Upper lobe of right lung (tissue), 1 donor: ENCODE data around the gene ATF6. TPM values are rescaled to one million over a fixed set of nuclear protein-coding genes. Genes with fewer than 3 reads are reported as not detected.

Experiments
- ATAC-seq: fragments of 200-7000 bp; cut with Tn5 transposase; one replicate; pipeline ENCODE4 v1.9.1; 2020; ENCODE audit warnings: mild to moderate bottlenecking, moderate library complexity
- DNase-seq: peaks from one replicate; pipeline ENCODE4 v3.0.0-alpha.2; 2020
- H3K27ac ChIP-seq: fragments of 200-600 bp; one replicate; pipeline ENCODE4 v1.8.0; 2022
- H3K27me3 ChIP-seq: fragments of 200-600 bp; one replicate; pipeline ENCODE4 v1.8.0; 2022; ENCODE audit warnings: mild to moderate bottlenecking
- H3K36me3 ChIP-seq: fragments of 200-600 bp; one replicate; pipeline ENCODE4 v1.8.0; 2022
- H3K4me1 ChIP-seq: fragments of 200-600 bp; one replicate; pipeline ENCODE4 v1.8.0; 2022
- H3K4me3 ChIP-seq: fragments of 200-600 bp; one replicate; pipeline ENCODE4 v1.8.0; 2022; ENCODE audit warnings: mild to moderate bottlenecking
- H3K9me3 ChIP-seq: fragments of 200-600 bp; one replicate; pipeline ENCODE4 v1.8.0; 2022
- intact Hi-C: fragments of 100-400 bp; cut with DNase I; formaldehyde crosslinking; loops from one replicate; pipeline ENCODE4 v1.11.0; 2022
- total RNA-seq: library from RNA; stranded (reverse); fragmentation: NEBNext Ultra II Directional; extraction: Animal tissue kit (Norgen Biotek cat#: 25700); gene quantifications from one replicate; pipeline ENCODE4 v1.2.1, GENCODE V29; 2021
- TF ChIP-seq, protein P1 (sequence below): fragments of 200-600 bp; IDR thresholded peaks from one replicate; pipeline ENCODE4 v1.8.0; 2022; ENCODE audit warnings: antibody characterized with exemption
- donor health status: DM: no; HTN: yes; CAD: no; lungs with severe emphysema.

The ATF6 gene
- total RNA-seq, 1 donor from 2014 or later: 32.0 TPM

DNA sequence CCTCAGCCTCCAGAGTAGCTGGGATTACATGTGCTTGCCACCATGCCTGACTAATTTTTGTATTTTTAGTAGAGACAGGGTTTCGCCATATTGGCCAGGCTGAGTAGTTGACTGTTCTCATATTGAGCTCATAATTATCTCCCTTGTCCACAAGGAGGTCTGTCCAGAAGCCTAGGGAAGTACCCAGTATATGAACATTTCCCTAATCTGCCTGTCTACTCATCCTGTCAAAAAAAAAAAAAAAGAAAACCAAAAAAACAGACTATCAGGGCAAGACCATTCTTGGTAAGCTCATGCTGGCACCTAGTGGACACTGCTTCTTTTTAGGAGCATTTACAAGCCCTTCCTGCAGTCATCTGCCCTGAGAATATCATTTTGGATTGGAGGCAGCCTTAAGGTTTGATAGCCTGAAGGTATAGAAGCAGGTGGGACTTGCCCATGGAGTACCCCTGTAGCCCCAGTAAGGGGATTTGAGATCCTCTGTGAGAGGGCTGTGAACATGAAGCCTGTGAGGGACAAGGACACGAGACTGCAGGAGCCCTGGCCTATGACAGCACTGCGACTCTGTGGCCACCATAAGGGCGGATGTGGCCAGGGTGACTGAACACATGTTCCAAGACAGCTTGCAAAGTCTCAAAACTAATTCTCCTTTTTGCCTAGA lies 27.4 kb upstream of the ATF6 start:
- intact Hi-C loops: no loop called here
- peaks cover 21% of the 10 kb centered on the region for H3K4me1 ChIP-seq
- H3K9me3 ChIP-seq: no peaks in the 10 kb centered on the region
- H3K36me3 ChIP-seq: no peaks in the 10 kb centered on the region
- H3K4me3 ChIP-seq: no peak overlapping the region
- no peaks in the 10 kb centered on the region for H3K27me3 ChIP-seq
- TF ChIP-seq, protein P1, sequence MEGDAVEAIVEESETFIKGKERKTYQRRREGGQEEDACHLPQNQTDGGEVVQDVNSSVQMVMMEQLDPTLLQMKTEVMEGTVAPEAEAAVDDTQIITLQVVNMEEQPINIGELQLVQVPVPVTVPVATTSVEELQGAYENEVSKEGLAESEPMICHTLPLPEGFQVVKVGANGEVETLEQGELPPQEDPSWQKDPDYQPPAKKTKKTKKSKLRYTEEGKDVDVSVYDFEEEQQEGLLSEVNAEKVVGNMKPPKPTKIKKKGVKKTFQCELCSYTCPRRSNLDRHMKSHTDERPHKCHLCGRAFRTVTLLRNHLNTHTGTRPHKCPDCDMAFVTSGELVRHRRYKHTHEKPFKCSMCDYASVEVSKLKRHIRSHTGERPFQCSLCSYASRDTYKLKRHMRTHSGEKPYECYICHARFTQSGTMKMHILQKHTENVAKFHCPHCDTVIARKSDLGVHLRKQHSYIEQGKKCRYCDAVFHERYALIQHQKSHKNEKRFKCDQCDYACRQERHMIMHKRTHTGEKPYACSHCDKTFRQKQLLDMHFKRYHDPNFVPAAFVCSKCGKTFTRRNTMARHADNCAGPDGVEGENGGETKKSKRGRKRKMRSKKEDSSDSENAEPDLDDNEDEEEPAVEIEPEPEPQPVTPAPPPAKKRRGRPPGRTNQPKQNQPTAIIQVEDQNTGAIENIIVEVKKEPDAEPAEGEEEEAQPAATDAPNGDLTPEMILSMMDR: peak; percentile 44
- DNase-seq (peak; percentile 75), ATAC-seq (peak; percentile 86)
- H3K27ac ChIP-seq: peak overlapping the region; percentile 65

DNA sequence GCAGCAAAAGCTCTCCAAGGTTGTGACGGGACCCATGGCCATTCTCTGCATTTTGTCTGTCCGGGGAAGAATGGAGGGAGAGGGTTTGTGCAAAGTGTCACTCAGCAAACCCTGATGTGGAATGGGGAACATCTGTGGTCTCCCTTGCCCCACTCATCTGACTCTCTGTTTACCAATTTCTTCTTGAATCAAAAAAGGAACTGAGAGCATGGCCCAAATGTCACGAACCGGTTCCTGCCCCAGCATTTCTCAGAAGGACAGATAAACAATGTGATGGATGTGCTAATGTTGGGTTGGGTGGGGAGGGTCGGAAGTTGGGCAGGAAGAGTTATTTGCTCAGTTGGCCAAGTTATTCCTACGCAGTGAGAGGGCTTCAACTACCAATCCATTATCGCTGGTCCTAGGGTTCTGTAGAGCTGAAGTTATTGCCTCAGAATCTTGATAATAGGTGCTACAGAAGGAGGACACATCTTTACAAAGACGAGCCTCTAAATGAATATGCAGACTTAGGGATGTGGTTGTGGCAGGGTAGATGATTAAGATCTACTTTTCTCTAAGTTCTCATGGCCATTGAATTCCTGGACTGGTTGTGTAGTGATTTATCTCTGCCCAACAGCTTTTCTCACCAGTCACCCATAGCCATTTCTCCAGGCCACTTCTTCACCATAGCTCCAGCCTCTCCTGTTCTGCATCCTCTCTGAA lies 26.1 kb upstream of the ATF6 start:
- Histone ChIP-seq H3K36me3 (no peaks in the 10 kb centered on the region), H3K9me3 (no peaks in the 10 kb centered on the region), H3K4me1 (peaks cover 21% of the 10 kb centered on the region), H3K27me3 (no peaks in the 10 kb centered on the region), H3K27ac (peak overlapping the region; percentile 65), H3K4me3 (no peak overlapping the region)
- peak; percentile 74 for ATAC-seq
- no peak for DNase-seq
- intact Hi-C loops: loop anchor here (10.0 kb wide), 1 partner anchor 255 kb away; no protein-coding TSS in a partner anchor
- TF ChIP-seq, protein P1: no peak

DNA sequence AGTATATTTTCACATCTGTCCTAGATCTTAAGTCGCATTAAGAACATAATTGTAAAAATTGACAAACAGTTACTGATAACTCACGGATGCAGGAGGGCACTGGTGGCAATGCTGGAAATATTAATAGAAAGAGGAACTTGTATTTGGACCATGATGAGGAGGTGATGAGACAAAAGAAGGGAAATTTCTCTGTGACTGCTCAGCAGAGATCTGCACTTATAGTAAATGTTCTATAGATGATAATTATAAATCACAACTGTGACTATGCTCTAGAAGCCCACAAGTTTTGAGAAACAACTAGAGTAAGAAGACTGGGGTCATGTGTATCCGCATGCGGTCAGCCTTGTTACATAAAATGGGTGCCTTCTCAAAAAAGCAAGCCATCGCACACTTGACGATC lies 25.2 kb upstream of the ATF6 start:
- TF ChIP-seq, protein P1: no peak
- Histone ChIP-seq H3K27ac (no peak overlapping the region), H3K27me3 (no peaks in the 10 kb centered on the region), H3K9me3 (no peaks in the 10 kb centered on the region), H3K36me3 (no peaks in the 10 kb centered on the region), H3K4me3 (no peak overlapping the region), H3K4me1 (peaks cover 21% of the 10 kb centered on the region)
- no peak for DNase-seq
- intact Hi-C loops: loop anchor here (10.0 kb wide), 1 partner anchor 256 kb away; no protein-coding TSS in a partner anchor
- no peak for ATAC-seq

DNA sequence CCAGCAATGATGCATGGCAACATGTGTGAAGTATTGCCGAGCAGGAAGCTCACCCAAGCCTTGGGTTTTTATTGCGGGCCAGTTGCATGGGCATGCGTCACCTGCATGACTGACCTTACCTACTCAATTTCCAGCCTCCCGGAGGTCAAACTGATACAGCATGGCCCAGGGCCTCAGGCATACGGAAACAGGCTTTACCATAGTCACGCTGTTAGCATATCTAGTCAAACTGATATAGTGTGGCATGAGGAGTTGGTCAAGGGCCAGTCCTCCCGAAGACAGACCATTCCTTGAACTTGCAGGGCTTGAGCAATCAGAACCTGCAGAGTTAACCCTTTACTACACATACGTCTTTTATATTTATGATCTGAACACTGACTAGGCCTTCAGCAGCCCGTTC lies 22.9 kb upstream of the ATF6 start:
- Histone ChIP-seq H3K27ac (no peak overlapping the region), H3K4me1 (peaks cover 21% of the 10 kb centered on the region), H3K4me3 (no peak overlapping the region), H3K9me3 (no peaks in the 10 kb centered on the region), H3K27me3 (no peaks in the 10 kb centered on the region), H3K36me3 (no peaks in the 10 kb centered on the region)
- DNase-seq (no peak), ATAC-seq (no peak)
- TF ChIP-seq, protein P1: no peak
- intact Hi-C loops: loop anchor here (10.0 kb wide), 1 partner anchor 258 kb away; no protein-coding TSS in a partner anchor

DNA sequence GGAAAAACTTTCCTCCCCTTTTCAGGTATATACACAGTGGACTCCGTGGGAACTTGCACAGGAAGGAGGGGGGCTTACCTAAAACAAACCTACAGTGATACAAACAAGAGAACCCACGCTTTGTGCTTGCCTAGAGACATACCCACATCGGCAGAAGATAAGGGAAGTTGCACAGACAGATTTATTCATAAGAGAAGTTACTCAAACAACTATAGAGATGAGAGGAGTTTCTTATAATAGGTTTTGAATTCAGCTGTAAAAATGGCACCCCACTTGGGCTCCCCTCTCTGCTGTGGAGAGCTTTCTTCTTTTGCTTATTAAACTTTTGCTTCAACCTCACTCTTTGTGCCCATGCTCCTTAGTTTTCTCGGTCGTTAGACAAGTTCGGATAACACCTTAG lies 18.3 kb upstream of the ATF6 start:
- intact Hi-C loops: loop anchor here (10.0 kb wide), 1 partner anchor 263 kb away; no protein-coding TSS in a partner anchor

More for the DNA sequence above, 18.3 kb upstream of the ATF6 start:
- H3K36me3 ChIP-seq: peaks cover 14% of the 10 kb centered on the region
- H3K9me3 ChIP-seq: no peaks in the 10 kb centered on the region
- H3K27me3 ChIP-seq: no peaks in the 10 kb centered on the region
- H3K27ac ChIP-seq: no peak overlapping the region
- peaks cover 12% of the 10 kb centered on the region for H3K4me1 ChIP-seq
- ATAC-seq (no peak), DNase-seq (no peak)
- TF ChIP-seq, protein P1: no peak
- no peak overlapping the region for H3K4me3 ChIP-seq
